ENCODE data around the gene LPP.

LPP gene

GRCh38 chr3:188834349-188834748 lies 680.4 kb downstream of the LPP start:
- no peak for DNase-seq (ENCODE audit: extremely low read depth in 1 of 2, low read depth in 1 of 2)

- no peak for DNase-seq (ENCODE audit: extremely low read depth in 1 of 2, low read depth in 1 of 2)
Observed at GRCh38 chr3:188839187-188839695, 685.3 kb downstream of the LPP start.

- DNase-seq (ENCODE audit: extremely low read depth in 1 of 2, low read depth in 1 of 2), result no peak
Observed at GRCh38 chr3:188840290-188840689, 686.3 kb downstream of the LPP start.

- no peak for DNase-seq (ENCODE audit: extremely low read depth in 1 of 2, low read depth in 1 of 2)
Observed at GRCh38 chr3:188841906-188842305, 687.9 kb downstream of the LPP start.

- no peak for DNase-seq (ENCODE audit: extremely low read depth in 1 of 2, low read depth in 1 of 2)
Observed at GRCh38 chr3:188842639-188843038, 688.7 kb downstream of the LPP start.

GRCh38 chr3:188844096-188844495 lies 690.1 kb downstream of the LPP start:
- no peak for DNase-seq (ENCODE audit: extremely low read depth in 1 of 2, low read depth in 1 of 2)

GRCh38 chr3:188845514-188845913 lies 691.6 kb downstream of the LPP start:
- DNase-seq (ENCODE audit: extremely low read depth in 1 of 2, low read depth in 1 of 2), result no peak

- no peak for DNase-seq (ENCODE audit: extremely low read depth in 1 of 2, low read depth in 1 of 2)
Observed at GRCh38 chr3:188848947-188849346, 695.0 kb downstream of the LPP start.

GRCh38 chr3:188853856-188854771 lies 700.2 kb downstream of the LPP start:
- DNase-seq (ENCODE audit: extremely low read depth in 1 of 2, low read depth in 1 of 2), result no peak

- DNase-seq (ENCODE audit: extremely low read depth in 1 of 2, low read depth in 1 of 2), result no peak
Observed at GRCh38 chr3:188854772-188855149, 700.8 kb downstream of the LPP start.

- DNase-seq (ENCODE audit: extremely low read depth in 1 of 2, low read depth in 1 of 2), result no peak
Observed at GRCh38 chr3:188855675-188856074, 701.7 kb downstream of the LPP start.

- no peak for DNase-seq (ENCODE audit: extremely low read depth in 1 of 2, low read depth in 1 of 2)
Observed at GRCh38 chr3:188860147-188860546, 706.2 kb downstream of the LPP start.

GRCh38 chr3:188861842-188862744 lies 708.1 kb downstream of the LPP start:
- DNase-seq (ENCODE audit: extremely low read depth in 1 of 2, low read depth in 1 of 2), result no peak

GRCh38 chr3:188863999-188864406 lies 710.0 kb downstream of the LPP start:
- no peak for DNase-seq (ENCODE audit: extremely low read depth in 1 of 2, low read depth in 1 of 2)

- no peak for DNase-seq (ENCODE audit: extremely low read depth in 1 of 2, low read depth in 1 of 2)
Observed at GRCh38 chr3:188867691-188868265, 713.8 kb downstream of the LPP start.

GRCh38 chr3:188868803-188869202 lies 714.8 kb downstream of the LPP start:
- DNase-seq (ENCODE audit: extremely low read depth in 1 of 2, low read depth in 1 of 2), result no peak

- DNase-seq (ENCODE audit: extremely low read depth in 1 of 2, low read depth in 1 of 2), result no peak
Observed at GRCh38 chr3:188869628-188870027, 715.7 kb downstream of the LPP start.

GRCh38 chr3:188870431-188870830 lies 716.5 kb downstream of the LPP start:
- DNase-seq (ENCODE audit: extremely low read depth in 1 of 2, low read depth in 1 of 2), result no peak

GRCh38 chr3:188874576-188874975 lies 720.6 kb downstream of the LPP start:
- DNase-seq (ENCODE audit: extremely low read depth in 1 of 2, low read depth in 1 of 2), result no peak

- no peak for DNase-seq (ENCODE audit: extremely low read depth in 1 of 2, low read depth in 1 of 2)
Observed at GRCh38 chr3:188875413-188875812, 721.5 kb downstream of the LPP start.

GRCh38 chr3:188876370-188876769 lies 722.4 kb downstream of the LPP start:
- no peak for DNase-seq (ENCODE audit: extremely low read depth in 1 of 2, low read depth in 1 of 2)
